Panc1 (cell line): ENCODE data around the gene HNRNPF. TPM values are rescaled to one million over a fixed set of nuclear protein-coding genes. Genes with fewer than 3 reads are reported as not detected.

Source experiments
- ATAC-seq: fragments of 200-7000 bp; cut with Tn5 transposase; 2 replicates; pipeline ENCODE4 v1.9.1; 2020; ENCODE audit warnings: mild to moderate bottlenecking, moderate library complexity
- BruUV-seq: library from RNA; stranded (reverse); fragments of 400-500 nt; replicated peaks from 2 replicates; lab custom pipeline; 2021; lab: Mats Ljungman, UMichigan
- CTCF ChIA-PET: fragments of 300-600 bp; sonication (Branson Sonifier 250); formaldehyde crosslinking; loops from one replicate; lab custom pipeline; 2022; ENCODE audit warnings: antibody characterized with exemption; lab: Charles Lee
- POLR2A ChIA-PET: fragments of 300-600 bp; sonication (Branson Sonifier 250); formaldehyde crosslinking; loops from one replicate; lab custom pipeline; 2022; ENCODE audit warnings: antibody characterized with exemption; lab: Charles Lee
- DNase-seq: peaks from one replicate; pipeline ENCODE4 v3.0.0-alpha.2; 2010; ENCODE audit warnings: low read depth, low spot score
- H3K27ac ChIP-seq: 2 replicates; pipeline ENCODE4 v1.5.1; 2011; ENCODE audit warnings: mild to moderate bottlenecking, low read length, inconsistent platforms
- H3K27me3 ChIP-seq: fragments of 200-500 bp; sonication (Bioruptor generic); 2 replicates; pipeline ENCODE4 v1.6.0; 2014; ENCODE audit warnings: low read length, inconsistent platforms; ENCODE audit not compliant: control insufficient read depth, insufficient read depth
- H3K36me3 ChIP-seq: fragments of 200-500 bp; sonication (Bioruptor generic); 2 replicates; pipeline ENCODE4 v1.5.1; 2014; ENCODE audit warnings: inconsistent platforms, mild to moderate bottlenecking, low read length, moderate library complexity; ENCODE audit not compliant: control insufficient read depth, insufficient read depth
- H3K4me1 ChIP-seq: 2 replicates; pipeline ENCODE4 v1.5.1; 2011; ENCODE audit warnings: inconsistent platforms, mild to moderate bottlenecking, low read length, moderate library complexity; ENCODE audit not compliant: control insufficient read depth, insufficient read depth
- H3K4me3 ChIP-seq, 2 experiments: 2 replicates each; pipeline ENCODE4 v1.5.1; 2011 to 2012; ENCODE audit warnings: low read depth in 2 of 2, low read length in 2 of 2, mild to moderate bottlenecking in 2 of 2, inconsistent platforms in 1 of 2, moderate library complexity in 1 of 2
- H3K9me3 ChIP-seq: fragments of 200-500 bp; sonication (Bioruptor generic); 2 replicates; pipeline ENCODE4 v1.5.1; 2014; ENCODE audit warnings: low read depth, mild to moderate bottlenecking, inconsistent platforms, low read length, moderate library complexity; ENCODE audit not compliant: control insufficient read depth, insufficient read depth
- CTCF ChIP-seq: fragments of 450-650 bp; IDR thresholded peaks from 2 replicates; pipeline ENCODE4 v1.5.1; 2017; ENCODE audit warnings: mild to moderate bottlenecking
- POLR2AphosphoS5 ChIP-seq: IDR thresholded peaks from 2 replicates; pipeline ENCODE4 v1.6.1; 2012; ENCODE audit warnings: mild to moderate bottlenecking, low read depth, low read length, moderate library complexity
- REST ChIP-seq, 2 experiments: IDR thresholded peaks; 2 replicates each; pipeline ENCODE4 v1.6.1; 2011 to 2012; ENCODE audit warnings: low read depth in 2 of 2, control low read depth in 1 of 2, low read length in 1 of 2, mild to moderate bottlenecking in 1 of 2, moderate library complexity in 1 of 2; ENCODE audit not compliant: insufficient read depth in 1 of 2
- SIN3A ChIP-seq: IDR thresholded peaks from 2 replicates; pipeline ENCODE4 v1.6.1; 2012; ENCODE audit warnings: low read depth, mild to moderate bottlenecking, low read length, moderate library complexity, borderline replicate concordance; ENCODE audit not compliant: insufficient read depth
- TCF7L2 ChIP-seq: IDR thresholded peaks from 2 replicates; pipeline ENCODE4 v1.6.1; 2011; ENCODE audit warnings: mild to moderate bottlenecking, low read depth, low read length, inconsistent platforms
- in situ Hi-C: cut with HindIII; loops from 2 replicates; pipeline ENCODE4 v1.10.0; 2016; ENCODE audit warnings: low sequenced_read_pairs, low pct_unique_long_range_greater_than_20kb
- intact Hi-C: fragments of 100-400 bp; cut with micrococcal nuclease; formaldehyde crosslinking; loops from one replicate; pipeline ENCODE4 v1.10.0; 2022; ENCODE audit not compliant: unreplicated experiment
- total RNA-seq: library from RNA; stranded (reverse); gene quantifications from one replicate; pipeline ENCODE4 v1.2.1, GENCODE V29; 2021; ENCODE audit not compliant: unreplicated experiment

HNRNPF gene
- total RNA-seq, 1 experiment from 2014 or later: 466 TPM

GRCh38 chr10:43344051-43344450 is 64.9 kb downstream of the HNRNPF start:
- Histone ChIP-seq H3K27ac (no peak overlapping the region), H3K36me3 (no peaks in the 10 kb centered on the region), H3K27me3 (no peaks in the 10 kb centered on the region), H3K4me3 (no peak overlapping the region), H3K9me3 (no peaks in the 10 kb centered on the region), H3K4me1 (peaks cover 2% of the 10 kb centered on the region; the same call in 1 of the 2 replicates)
- BruUV-seq: no TSS peak
- ChIA-PET POLR2A (no interaction called here), CTCF (no interaction called here)
- DNase-seq: no peak
- intact Hi-C loops (no loop called here), in situ Hi-C loops (no loop called here)
- ATAC-seq: no peak
- TF ChIP-seq CTCF: no peak
- no peak for TF ChIP-seq REST (IDR thresholded peaks at IDR 0.05; ENCODE audit: insufficient read depth in 1 of 2, low read depth in 2 of 2, low read length in 1 of 2)
- no peak for TF ChIP-seq TCF7L2
- no peak for TF ChIP-seq POLR2AphosphoS5
- TF ChIP-seq SIN3A: no peak

DNA sequence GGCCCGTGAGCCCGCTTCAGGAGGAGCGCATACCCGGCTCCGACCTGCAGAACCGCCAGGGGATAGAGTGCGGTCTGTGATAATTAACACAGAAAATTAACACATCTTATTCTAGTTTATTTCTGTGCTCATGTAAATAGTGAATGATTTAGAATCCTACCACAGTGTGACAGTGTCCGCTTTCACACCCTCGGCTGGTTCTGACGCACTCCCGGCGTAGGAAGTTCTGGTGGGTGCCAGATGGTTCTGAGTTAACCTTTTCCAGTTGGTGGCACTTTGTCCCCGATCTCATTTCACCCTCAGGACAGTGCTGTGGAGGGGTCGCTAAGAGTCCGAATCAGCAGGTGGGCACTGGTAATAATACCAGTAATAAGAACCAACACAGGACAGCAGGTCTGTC is 65.9 kb downstream of the HNRNPF start:
- H3K27ac ChIP-seq: no peak overlapping the region
- no peaks in the 10 kb centered on the region for H3K36me3 ChIP-seq
- H3K9me3 ChIP-seq: no peaks in the 10 kb centered on the region
- peaks cover under 1% of the 10 kb centered on the region; the same call in 1 of the 2 replicates for H3K4me1 ChIP-seq
- BruUV-seq: no TSS peak
- no peak for DNase-seq
- no peak for TF ChIP-seq CTCF
- TF ChIP-seq TCF7L2: no peak
- TF ChIP-seq SIN3A: no peak
- TF ChIP-seq POLR2AphosphoS5: no peak
- no peak for TF ChIP-seq REST (IDR thresholded peaks at IDR 0.05; ENCODE audit: insufficient read depth in 1 of 2, low read depth in 2 of 2, low read length in 1 of 2)
- ATAC-seq: no peak
- H3K4me3 ChIP-seq: no peak overlapping the region
- ChIA-PET CTCF (no interaction called here), POLR2A (no interaction called here)
- no peaks in the 10 kb centered on the region for H3K27me3 ChIP-seq
- in situ Hi-C loops (no loop called here), intact Hi-C loops (no loop called here)
